NCI-H146 (cell line): Measurements from ENCODE around the gene PDLIM4.

Experiments used
- DNase-seq: peaks from one replicate; lab custom pipeline; 2025; lab: John Stamatoyannopoulos, UW

PDLIM4 gene, protein sequence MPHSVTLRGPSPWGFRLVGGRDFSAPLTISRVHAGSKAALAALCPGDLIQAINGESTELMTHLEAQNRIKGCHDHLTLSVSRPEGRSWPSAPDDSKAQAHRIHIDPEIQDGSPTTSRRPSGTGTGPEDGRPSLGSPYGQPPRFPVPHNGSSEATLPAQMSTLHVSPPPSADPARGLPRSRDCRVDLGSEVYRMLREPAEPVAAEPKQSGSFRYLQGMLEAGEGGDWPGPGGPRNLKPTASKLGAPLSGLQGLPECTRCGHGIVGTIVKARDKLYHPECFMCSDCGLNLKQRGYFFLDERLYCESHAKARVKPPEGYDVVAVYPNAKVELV

GRCh38 chr5:132257131-132258101, at the start of gene PDLIM4:
Gene PDLIM4 (plus strand): TSS chr5:132257696. CDS start chr5:132257735, 39 bp downstream.
- peak; percentile 54 for DNase-seq

DNA sequence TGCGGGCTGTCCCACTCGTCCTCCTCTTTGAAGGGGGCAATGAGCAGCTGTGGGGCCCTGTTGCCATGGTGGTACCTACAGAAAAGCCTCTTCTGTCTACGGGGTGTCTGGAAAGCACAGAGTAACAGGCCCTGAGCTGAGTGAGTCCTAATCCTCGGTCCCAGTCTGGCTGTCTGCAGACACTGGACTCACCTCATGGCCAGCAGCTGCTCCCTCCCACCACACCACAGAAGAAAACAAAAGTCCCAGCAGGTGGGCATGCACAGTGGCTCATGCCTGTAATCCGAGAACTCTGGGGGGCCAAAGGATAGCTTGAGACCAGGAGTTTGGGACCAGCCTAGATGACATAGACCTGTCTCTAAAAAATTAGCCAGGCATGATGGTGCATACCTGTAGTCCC, 49.7 kb upstream of the PDLIM4 start:
- DNase-seq: peak; percentile 66

DNA sequence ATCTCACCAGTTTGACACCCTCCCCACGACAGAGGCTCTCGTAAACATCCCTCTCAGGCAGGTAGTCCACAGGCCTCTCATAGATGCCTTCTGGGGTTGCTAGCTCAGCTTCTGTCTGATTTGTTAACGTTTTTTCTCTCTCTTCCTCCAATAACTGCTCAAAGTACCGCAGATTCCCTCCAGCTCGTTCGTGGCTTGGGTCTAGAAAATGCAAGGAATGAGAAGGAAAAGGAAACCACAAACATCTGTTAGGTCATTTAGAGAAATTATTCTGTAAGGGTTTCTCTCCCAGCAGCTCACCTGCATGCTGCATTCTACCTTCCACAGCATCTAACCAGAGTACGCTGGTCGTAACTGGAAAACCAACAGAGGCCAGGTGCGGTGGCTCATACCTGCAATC, 48.4 kb upstream of the PDLIM4 start:
- no peak for DNase-seq

DNA sequence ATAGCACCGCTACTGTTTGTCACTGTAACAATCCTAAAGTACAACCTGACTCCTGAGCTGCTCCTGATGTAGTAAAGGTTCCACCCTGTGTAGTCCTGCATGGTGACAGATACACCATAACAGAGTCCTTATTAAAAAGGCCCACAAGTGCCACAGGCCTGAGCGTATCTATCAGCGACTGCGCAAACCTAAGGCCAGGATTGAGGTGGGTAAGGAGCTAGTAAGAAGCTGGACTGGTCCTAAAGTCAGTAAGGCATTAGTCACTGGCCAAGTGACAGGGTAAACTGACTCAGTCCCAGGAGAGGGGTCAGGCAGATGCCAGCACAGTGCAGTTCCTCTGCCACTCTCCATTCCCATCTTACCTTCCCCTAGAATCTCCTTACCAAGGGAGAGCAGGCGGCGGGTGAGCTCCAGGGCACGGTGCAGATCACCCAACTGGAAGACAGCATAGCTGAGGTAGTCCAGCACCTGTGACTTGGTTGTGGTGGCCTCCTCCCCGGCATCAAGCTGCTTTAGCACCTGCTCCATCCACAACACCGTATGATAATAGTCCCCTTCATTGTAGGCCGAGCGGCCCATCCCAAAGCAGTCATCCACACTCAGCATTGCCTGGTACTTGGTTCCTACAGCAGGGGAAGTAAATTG, 47.5 kb upstream of the PDLIM4 start:
- no peak for DNase-seq

DNA sequence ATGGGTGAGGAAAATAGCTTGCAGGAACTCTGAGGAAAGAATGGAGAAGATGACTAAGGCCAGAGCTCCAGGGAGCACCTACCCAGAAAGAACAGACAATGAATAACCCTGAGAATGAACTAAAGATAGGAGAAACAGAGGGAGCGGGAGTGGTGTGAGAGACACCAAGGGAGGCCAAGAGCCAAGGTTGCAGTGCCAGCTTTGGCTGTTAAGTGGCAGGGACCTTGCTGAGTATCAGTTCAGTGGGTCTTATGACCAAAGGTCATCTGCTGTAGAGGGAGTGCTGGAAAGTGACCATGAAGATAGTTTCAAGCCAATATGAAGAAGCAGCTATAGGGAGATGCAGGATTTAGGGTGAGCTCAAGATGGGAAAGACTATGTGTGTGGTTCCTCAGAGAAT, 46.6 kb upstream of the PDLIM4 start:
- DNase-seq: no peak

DNA sequence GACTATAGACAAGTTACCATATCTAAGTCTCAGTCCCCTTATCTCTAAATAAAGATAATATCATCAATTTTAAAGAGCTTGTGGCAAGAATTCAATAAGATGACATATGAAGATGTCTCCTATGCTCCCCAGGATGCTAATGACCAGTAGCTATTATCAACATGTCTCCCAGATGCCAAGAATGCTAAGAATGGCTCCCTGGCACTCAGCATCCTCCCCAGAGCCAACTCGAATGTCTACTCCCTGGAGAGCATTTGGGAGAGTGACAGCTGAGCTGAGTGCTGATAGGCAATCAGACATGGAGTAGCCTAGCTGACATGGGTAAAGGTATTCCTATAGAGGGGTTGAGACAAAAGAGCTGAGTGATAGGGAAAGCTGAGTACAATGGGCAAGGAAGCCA, 45.7 kb upstream of the PDLIM4 start:
- DNase-seq: no peak

DNA sequence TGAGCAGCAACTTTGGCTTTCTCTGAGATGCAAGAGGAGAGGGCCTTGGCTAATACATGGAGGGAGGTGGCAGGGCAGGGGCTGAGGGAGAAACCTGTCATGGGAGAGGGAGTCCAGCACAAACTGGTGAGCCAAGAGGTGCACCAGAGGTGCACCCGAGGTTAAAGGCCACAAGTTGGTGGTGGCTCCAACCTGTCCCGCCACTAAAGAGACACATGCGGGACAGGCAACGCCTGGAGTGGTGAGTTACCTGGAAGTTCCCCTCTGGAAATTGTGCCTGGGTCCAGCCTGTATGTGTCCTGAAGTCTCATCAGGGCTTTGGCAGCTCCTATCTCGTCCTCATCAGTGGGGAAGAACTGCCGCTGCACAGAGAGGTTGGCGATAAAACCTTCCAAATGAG, 43.8 kb upstream of the PDLIM4 start:
- no peak for DNase-seq

DNA sequence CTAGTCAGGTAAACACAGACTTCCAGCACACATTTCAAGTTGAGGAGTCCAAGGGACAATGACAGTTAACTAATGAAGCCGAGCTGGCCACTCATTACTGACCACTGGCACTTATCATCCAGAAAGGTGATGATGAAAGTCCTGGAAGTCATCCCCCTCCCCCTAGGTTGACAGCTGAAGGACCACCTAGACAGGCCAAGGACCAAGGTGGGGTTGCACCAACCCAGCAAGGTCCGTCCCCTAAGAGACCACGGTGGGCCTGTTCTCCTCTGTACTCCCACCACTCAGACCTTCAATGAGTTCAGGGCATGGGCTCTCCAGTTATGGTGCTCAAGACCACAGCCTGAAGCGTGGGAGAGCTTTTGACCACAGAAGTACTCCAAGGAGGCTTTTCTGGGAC, 43.0 kb upstream of the PDLIM4 start:
- no peak for DNase-seq

DNA sequence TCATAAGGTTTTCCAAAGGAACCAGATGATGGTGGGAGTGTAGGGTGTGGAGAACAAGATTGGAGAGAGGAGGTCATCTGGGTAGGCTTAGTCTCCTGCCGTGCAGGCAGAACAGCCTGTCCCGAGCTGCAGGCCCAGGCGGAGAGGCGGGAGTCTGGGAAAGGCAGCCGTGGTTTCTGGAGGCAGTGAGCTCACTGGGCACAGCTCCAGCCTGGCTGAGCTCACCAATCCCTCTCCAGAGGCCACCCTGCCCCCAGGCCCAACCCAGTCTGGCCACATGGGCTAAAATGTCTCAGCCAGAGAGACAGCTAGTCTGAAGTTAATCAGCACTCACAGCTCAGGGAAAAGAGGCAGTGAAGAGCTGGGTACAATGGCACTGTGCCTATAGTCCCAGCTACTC, 42.2 kb upstream of the PDLIM4 start:
- DNase-seq: no peak

DNA sequence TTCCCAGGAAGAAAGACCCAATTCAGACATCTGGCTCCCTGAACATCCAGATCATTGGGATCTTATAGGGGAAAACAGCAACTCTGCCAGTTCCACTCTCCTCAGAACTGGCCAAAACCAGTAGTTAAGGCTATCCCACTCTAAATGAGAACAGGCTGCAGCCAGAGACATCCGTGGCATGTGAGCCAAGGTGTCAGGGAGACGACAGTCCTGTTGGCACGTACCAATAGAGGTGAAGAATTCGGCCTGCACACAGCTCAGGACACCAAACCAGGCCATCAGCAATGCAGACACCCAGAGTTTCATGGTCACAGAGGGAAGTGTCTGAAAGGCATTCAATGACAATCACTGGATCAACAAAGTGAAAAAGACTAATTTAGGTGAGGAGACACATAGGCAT, 39.2 kb upstream of the PDLIM4 start:
- no peak for DNase-seq

- DNase-seq: no peak
Measured at GRCh38 chr5:132219289-132219970, 38.1 kb upstream of the PDLIM4 start.

DNA sequence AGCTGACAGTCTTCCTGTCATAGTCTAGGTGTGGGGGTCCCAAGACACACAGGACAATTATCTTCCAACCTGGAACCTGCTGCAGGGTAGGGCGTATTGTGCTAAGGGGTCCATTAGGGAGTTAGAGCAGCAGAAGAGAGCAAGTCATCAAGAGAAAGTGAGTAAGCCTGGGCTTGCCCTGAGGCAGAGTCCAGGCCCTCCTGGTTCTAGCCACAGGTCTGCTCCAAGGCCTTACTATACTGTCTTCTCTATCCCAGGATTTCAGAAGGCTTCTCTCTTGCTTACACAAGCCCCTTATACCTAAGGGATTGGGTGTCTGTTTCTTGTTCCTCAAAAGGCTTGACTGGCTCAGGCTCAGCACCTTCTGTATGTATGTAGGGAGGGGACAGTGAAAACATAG, 37.5 kb upstream of the PDLIM4 start:
- DNase-seq: no peak

- DNase-seq: no peak
Measured at GRCh38 chr5:132220491-132220890, 37.0 kb upstream of the PDLIM4 start.

- no peak for DNase-seq
Measured at GRCh38 chr5:132221781-132222648, 35.5 kb upstream of the PDLIM4 start.

GRCh38 chr5:132222649-132223038, 34.9 kb upstream of the PDLIM4 start:
- DNase-seq: no peak

- no peak for DNase-seq
Measured at GRCh38 chr5:132223861-132224260, 33.6 kb upstream of the PDLIM4 start.

GRCh38 chr5:132224716-132225115, 32.8 kb upstream of the PDLIM4 start:
- DNase-seq: no peak

- no peak for DNase-seq
Measured at GRCh38 chr5:132225165-132226032, 32.1 kb upstream of the PDLIM4 start.

GRCh38 chr5:132226516-132227234, 30.8 kb upstream of the PDLIM4 start:
- no peak for DNase-seq

GRCh38 chr5:132227235-132227484, 30.3 kb upstream of the PDLIM4 start:
- DNase-seq: no peak
